GM18909 (cell line): ENCODE measurements around the gene RHOH.

Source experiments
- ATAC-seq: cut with Tn5 transposase; IDR thresholded peaks from one replicate; pipeline ENCODE4 v1.9.1; 2021; ENCODE audit warnings: mild to moderate bottlenecking; ENCODE audit not compliant: unreplicated experiment, poor library complexity

Gene RHOH

DNA sequence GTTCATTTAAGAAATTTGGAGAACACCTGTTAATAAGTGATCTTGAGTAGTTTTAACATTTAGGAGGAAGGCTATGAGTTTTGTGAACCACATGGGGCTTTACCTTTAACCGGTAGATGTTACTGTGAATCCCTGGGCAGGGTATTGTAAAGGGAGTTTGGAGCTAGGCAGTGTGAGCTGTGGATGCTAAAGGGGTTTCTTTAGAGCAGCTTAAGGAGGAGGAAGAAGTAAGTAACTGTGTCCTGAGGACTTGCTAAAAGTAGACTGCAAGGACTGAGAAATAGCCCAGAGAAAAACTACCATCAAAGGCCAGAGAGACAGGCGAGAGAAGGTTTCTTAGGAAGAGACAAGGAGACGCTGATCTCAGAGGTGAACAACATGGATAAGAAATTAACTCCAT lies 5.6 kb downstream of the RHOH start:
- ATAC-seq = no peak

DNA sequence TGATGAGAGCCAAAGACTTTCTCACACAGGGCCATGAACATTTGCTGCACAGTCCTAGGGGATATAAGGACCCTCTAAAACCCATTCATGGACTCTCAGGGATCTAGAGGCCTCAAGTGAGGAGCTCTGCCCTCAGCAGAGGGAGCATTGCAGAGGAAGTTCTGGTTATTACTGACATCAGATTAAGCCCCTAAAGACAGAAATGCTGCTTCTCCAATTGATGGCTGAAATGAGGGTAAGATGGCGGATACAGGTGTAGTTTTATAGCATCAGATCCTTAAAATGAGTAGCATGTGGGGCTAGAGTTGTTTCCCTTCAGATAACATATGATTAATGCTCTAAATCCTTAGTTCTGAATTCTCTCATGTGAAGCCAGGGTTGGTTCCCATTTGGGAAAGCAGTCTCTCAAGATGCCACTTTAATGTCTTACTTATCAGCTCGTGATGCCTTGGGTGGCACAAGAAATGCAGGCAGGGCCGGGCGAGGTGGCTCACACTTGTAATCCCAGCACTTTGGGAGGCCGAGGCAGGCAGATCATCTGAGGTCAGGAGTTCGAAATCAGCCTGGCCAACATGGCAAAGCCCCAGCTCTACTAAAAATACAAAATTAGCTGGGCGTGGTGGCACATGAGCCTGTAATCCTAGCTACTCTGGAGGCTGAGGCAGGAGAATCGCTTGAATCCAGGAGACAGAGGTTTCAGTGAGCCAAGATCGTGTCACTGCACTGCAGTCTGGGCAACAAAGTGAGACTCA lies 7.9 kb downstream of the RHOH start:
- ATAC-seq = no peak

DNA sequence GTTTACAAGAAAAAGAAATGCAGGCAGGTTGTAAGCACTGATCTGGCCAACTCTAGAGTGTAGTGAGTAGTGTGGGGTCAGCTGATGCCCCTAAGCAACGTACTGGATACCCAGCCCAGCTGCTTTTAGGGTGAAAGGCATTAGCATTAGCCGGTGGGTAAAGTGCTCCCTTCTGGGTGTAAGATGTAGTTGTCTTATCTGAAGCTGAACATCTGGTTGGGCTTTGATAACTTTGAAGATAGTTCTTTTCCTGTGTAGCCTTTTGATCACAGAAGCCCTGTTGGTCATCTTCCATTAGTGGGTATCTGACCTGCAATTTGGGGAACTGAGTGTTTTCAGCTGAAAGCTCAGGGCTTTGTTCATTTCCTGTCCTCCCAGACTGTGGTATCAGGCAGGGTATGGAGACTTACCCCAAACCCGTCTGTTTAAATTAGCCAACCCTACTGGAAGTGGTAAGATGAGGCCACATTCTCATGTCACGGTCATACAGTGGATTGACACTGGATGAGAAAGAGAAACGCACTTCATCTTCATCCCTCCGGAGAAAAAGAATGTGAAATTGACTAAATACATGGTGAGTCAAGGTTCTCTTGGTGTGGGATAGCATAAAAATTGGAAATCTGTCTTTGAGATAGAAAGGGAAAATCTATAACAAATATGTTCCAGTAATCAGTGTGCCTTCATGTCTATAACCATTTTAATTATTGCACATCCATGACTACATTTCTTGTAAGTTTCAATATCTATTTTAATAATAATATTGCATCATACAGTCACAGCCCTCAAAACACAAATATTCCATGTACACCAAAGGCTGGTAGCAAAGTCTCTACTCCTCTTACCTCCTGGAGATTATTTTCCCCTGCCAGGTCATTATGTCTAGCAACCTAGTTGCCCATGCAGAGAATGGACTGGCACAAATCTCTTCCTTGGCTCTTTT lies 8.7 kb downstream of the RHOH start:
- peak; percentile 69 for ATAC-seq

DNA sequence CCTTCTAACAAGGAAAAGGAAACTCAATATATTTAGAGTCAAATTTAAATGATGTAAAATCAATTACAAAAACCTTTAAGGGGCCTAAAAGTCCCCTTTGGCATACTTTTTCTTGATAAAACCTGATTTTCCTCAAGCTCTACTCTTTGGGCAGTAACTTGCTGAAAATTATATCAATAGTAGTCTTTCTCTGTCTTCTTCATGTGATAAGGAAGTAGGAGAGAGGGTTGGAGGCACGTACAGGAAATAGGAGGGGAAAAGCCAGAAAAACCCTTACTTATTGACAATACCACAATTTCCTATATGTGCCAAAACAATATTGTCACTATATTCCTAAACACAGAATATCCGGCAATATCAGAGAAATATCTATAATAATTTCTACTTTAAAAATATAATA lies 9.6 kb downstream of the RHOH start:
- ATAC-seq = no peak

DNA sequence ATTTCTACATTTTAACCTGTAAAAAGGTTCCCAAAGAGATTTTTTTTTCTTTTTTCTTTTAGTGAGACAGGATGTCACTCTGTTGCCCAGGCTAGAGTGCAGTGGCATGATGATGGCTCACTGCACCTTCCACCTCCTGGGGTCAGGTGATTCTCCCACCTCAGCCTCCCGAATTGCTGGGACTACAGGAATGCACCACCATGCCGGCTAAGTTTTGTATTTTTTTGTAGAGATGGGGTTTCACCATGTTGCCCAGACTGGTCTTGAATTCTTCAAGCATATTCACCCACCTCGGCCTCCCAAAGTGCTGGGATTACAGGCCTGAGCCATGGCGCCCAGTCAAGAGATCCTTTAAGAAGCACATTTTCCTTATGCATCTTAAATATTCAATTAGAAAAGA lies 12.6 kb downstream of the RHOH start:
- no peak for ATAC-seq

DNA sequence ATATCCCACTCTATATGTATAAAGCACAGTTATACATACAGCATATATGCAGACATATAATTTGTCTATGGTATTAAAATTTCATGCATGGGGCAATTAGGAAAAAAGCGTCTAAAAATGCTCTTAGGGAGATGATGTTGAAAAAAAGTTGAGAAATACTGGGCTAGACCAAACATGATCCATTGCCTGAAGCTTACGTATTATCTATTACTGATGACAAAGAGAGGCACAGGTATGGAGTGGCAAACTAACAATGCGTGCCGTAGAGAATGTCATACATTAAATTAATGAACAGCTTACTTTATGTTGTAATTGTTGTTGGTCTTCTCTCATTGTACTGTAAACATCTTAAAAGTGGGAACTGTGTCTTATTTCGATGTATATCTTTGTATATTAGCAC lies 13.9 kb downstream of the RHOH start:
- no peak for ATAC-seq

DNA sequence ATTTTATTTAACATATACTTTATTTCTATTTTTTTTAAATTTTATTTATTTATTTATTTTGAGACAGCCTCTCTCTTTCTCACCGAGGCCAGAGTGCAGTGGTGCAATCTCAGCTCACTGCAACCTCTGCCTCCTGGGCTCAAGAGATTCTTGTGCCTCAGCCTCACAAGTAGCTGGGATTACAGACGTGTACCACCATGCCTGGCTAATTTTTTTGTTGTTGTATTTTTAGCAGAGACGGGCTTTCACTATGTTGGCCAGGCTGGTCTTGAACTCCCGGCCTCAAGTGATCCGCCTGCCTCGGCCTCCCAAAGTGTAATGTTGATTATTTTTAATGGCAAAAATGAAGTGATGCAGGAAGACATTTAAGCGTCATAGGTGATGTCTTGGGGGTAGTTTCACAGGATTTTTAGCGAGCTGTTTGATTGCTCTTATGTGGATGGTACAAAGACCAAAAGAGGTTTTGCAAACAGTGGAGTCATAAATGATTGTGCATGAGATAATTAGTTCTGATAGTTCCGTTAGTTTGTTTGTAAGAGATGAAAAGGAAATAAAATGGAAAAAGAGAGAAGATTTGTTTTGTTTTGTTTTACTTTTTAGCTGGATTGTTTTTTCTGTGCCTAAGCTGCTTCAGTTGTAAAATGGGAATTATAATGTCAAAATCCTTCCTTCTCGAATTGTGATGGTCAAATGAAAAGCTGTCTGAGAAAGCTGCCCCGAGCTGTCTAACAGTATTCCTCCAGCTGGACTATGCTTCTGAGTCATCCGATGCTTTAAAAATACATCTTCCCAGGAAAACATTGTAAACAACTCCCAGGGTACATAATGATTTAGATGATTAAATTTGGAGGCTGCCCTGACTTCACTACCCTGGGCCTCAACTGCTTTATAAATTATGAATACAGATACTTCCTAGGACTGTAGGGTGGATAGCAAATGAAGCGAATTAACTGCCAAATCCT lies 14.7 kb downstream of the RHOH start:
- ATAC-seq = no peak

DNA sequence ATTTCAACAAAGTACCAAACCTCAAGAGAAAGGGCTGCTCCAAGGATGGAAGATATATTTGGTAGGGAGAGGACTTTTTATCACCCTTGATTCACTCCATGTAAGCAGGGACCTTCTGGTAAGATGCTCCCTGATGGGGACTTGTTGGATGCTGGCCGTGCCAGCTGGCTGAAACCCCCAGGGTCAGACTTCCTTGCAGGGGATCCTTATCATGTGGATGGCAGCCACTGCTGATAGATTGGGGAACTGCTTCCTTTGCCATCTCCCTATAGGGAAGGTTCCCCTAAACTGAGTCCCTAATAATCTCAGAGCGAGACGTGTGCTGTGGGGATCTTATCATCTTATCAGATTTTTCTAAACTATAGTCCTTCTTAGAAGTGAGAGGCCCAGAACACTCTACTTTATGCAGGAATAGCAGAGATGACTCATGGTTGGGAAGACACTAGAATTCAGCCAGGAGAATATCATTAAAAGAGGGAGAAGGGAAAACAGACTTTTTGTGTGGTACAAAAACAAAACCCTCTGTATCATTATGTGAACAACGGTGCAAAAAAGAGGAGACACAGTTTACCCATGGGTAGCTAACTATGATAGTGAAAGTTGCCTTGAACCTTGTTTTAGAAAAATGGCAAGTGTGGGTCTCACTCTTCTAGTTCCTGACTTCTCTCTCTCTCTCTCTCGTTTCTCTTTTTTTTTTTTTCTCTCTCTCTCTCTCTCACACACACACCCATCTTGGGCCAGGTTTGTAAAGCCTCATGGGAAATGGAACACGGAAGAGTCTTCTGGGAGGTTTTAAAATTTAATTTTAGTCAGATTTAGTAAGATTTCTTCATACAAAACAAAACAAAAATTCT lies 16.1 kb downstream of the RHOH start:
- no peak for ATAC-seq

DNA sequence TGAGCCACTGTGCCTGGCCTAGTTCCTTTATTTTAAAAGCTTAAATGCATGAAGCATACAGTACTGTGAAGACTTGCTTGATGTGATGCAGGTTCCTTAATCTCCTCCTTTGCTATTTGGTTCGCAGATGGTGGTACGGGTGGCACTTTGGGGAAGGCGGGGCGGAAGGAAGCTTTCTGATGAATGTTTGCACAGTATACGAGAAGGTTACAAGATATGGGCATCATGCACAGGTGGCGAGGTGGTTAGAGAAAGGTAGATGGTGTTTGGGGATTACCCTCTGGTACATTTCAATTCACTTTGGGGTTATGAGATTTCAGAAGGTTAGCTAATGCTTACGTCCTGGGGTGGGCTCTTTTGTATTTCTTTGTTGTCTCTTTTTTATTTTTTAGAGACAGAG lies 17.2 kb downstream of the RHOH start:
- ATAC-seq = no peak

DNA sequence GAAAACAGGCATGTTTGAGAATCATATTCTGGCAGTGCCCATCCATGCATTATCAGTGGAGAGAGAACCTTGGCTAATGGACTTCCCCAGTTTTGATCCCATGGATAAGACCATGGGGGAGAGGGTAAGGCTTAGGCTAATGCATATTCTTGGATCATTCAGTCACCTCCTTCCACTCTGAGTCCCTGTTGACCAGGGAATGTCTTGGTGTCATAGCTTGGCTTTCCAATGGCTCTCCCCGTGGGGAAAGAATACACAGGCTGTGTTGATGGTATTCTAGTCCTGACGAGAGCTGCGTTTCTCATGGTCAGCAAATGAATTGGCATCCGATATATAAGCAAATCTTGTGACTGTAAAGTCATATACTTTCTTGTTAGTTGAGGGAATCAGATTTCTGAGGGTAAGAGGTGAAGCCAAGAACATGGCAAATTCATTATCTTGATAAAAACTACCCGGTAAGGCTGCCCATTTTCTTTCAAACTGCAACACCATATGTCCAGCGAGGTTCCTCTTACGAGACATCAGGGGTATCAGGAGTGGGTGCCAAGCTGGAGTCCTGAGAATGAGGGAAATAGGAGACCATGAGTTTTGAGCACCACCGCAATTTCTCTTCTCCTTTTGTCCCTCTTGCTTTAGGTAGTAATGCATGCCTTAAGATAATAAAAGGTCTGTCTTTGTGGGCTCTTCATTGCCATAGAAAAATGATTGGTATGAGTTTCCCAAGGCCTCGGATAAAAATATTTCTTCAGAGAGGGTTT lies 18.0 kb downstream of the RHOH start:
- ATAC-seq = no peak

DNA sequence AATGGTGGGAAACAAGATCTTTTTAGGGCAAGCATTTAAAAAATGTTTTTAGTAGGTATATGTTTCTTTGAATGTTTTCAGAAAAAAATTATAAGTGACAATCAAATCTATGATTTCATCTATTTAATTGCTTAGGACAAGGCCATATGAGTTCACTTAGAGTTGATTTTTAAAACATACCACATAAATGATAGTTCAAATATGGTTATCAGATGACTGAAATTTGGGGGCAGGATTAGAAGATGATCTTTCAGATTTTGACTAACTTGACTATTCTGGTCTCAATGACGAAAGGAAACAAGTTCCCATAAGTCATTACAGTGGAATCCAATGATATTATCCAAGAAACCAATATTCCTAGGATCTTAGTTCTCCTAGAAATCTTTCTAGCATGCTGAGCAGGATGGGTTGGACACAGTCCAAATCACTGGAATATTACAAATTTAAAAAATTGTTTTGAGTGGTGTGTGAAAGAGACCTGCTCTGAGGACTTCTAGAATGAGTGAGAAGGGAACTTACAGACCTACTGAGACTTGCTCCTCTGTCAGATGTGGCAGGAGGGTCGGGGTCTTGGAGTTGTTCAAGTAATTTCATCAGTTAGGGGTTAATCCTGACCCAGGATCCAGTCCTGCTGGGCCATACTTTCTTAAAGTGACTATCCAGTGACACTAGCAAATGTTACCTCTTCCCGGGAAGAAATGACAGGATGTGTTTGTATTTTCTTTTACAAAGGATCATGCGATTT lies 20.0 kb downstream of the RHOH start:
- no peak for ATAC-seq

DNA sequence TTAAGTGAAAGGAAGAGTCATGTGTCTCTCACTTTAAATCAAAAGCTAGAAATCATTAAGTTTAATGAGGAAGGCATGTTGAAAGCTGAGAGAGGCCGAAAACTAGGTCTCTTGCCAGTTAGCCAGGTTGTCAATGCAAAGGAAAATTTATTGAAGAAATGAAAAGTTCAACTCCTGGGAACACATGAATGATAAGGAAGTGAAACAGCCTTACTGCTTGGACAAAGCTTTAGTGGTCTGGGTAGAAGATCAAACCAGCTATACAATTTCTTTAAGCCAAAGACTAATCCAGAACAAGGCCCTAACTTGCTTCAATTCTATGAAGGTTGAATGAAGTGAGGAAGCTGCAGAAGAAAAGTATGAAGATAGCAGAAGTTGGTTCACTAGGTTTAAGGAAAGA lies 24.9 kb downstream of the RHOH start:
- no peak for ATAC-seq

DNA sequence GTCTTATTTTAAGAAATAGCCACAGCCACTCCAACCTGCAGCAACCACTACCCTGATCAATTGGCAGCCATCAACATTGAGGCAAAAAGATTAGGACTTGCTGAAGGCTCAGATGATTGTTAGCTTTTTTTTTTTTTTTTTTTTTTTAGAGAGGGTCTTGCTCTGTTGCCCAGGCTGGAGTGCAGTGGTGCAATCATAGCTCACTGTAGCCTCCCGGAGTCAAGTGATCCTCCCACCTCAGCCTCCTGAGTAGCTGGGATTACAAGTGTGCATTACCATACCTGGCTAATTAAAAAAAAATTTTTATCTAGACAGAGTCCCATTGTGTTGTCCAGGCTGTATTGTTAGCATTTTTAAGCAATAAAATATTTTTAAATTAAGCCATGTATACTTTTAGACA lies 26.5 kb downstream of the RHOH start:
- ATAC-seq = no peak

DNA sequence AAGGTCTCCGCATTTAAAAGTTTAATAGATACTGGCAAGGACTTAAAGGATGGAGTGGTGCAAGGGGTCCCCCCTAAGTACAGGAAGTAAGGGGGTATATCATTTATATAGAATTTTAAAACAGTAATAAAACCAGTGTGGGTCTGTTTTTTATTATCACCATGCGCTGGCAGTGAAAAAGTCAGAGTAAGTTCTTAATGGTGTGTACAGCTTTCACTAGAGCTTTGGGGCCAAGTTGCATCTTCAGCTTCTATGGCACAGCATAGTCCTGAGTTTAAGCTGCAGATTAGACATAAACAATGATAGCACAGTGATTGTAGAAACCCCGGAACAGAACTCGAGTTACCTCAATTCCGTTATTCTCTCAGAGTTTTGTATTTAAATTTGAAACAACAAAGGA lies 27.6 kb downstream of the RHOH start:
- no peak for ATAC-seq

DNA sequence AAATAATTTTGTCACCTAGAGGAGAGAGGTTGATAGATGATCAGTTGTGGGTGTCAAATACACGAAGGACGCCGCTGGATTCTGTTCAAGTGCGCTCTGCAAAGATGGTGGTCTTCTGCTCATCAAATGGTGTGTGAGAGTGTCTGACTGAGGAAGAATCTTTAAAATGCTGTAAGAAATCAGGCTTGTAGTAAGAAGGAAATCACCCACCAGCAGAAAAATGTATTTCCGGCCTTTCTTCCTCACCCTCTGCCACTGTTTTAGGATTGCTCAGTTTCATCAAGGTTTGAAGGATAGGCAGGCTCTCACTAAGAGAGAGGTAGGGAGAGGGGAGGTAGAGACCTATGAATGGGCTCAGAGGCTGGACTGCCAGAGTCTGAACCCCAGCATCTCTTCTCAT lies 28.7 kb downstream of the RHOH start:
- ATAC-seq = no peak

DNA sequence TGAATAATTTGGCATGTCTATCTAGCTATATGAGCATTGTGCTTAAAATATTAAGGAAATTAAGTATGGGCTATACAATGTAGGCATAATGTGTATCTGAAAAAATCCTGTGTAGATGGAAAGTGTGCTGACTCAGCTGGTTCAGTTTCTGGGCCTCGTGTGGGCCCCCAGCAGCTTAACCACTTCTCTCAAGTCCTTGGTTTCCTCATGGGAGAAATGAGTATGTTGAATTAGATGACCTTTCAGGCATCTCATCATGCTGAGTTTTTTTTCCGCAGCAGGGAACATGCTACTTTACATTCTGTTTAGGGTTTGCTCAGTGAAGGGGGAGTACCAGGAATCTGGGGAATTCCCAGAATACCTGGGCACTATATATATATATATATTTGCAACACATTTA lies 30.5 kb downstream of the RHOH start:
- ATAC-seq = peak; percentile 59

DNA sequence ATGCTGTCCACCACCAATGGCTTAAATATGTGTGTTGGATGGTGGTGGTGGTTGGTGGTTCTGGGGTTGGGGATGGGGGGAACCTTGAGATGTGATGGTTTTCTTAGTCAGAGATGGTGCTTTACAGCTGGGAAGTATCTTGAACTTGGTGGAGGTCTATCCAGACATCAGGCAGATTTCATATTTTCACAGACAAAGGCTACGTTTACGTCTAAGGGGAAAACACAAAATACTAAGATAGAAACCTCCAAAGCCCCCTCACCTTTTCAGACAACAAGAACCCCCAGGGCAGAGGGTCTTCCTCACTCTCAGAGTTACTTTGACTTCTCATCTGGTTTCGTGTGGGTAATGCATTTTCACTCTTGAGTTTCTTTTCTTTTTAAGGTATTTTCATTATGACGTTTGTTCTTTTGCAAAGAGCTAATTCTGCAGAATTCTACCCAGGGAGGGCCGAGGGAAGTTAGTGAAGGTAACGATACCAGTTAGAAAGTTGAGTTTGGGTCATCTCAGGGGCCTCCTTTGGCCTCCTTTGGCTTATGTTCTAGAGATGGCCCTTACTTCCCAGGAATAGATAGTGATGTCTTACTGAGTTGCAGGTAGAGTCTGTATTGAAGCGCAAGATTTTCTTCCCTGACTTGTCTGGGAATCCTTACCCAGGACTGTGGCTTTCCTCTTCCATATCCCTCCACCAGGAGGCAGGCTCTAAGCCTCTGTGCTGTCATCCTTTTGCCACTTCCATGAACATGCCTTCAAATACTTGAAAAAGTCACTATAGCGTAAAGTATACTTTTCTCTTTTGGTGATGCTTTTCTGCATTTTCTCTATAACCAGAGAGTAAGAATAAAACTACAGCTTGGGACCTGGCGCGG lies 31.9 kb downstream of the RHOH start:
- peak; percentile 51 for ATAC-seq
